Uterus (tissue), 4 donors: Measurements from ENCODE around the gene BNC2. TPM values are rescaled to one million over a fixed set of nuclear protein-coding genes. Genes with fewer than 3 reads are reported as not detected.

Experiments
- DNase-seq, 2 donors: peaks; one replicate each; pipeline ENCODE4 v3.0.0-alpha.2; 2019 to 2020
- H3K27ac ChIP-seq, 2 donors: fragments of 200-600 bp; sonication (generic); 1 replicate in 1 of 2; 2 replicates in 1 of 2; pipeline ENCODE4 v1.5.1; 2016 to 2018
- H3K27me3 ChIP-seq, 2 donors: fragments of 200-600 bp; sonication (generic); one replicate each; pipeline ENCODE4 v1.5.1; 2018 to 2019; ENCODE audit warnings: control low read depth in 1 of 2
- H3K36me3 ChIP-seq, 2 donors: fragments of 200-600 bp; sonication (generic); one replicate each; pipeline ENCODE4 v1.5.1; 2019; ENCODE audit warnings: control low read depth in 1 of 2
- H3K4me1 ChIP-seq, 2 donors: fragments of 200-600 bp; sonication (generic); one replicate each; pipeline ENCODE4 v1.5.1; 2018 to 2019; ENCODE audit warnings: control low read depth in 1 of 2
- H3K4me3 ChIP-seq, 2 donors: fragments of 200-600 bp; sonication (generic); 1 replicate in 1 of 2; 2 replicates in 1 of 2; pipeline ENCODE4 v1.5.1; 2018 to 2019; ENCODE audit warnings: mild to moderate bottlenecking in 1 of 2
- H3K9me3 ChIP-seq, 2 donors: fragments of 200-600 bp; sonication (generic); one replicate each; pipeline ENCODE4 v1.5.1; 2019; ENCODE audit warnings: control low read depth in 1 of 2
- CTCF ChIP-seq, 4 experiments: fragments of 200-600 bp in 2 of 4; fragments of 450-650 bp in 2 of 4; sonication (generic) in 2 of 4; IDR thresholded peaks; one replicate each; pipeline ENCODE4 v1.5.1; 2016 to 2019; ENCODE audit warnings: antibody characterized with exemption in 4 of 4, mild to moderate bottlenecking in 2 of 4, moderate library complexity in 1 of 4
- POLR2A ChIP-seq, 2 donors: fragments of 450-650 bp; IDR thresholded peaks; one replicate each; pipeline ENCODE4 v1.6.1; 2016; ENCODE audit warnings: antibody characterized with exemption in 2 of 2, mild to moderate bottlenecking in 1 of 2, moderate library complexity in 1 of 2
- intact Hi-C: fragments of 100-400 bp; cut with DNase I; formaldehyde crosslinking; loops from one replicate; pipeline ENCODE4 v1.15.1; 2023; ENCODE audit warnings: low total_unique reads
- total RNA-seq, 4 donors: library from RNA; depleted of rRNA in 3 of 4; stranded (reverse); fragments of >200 nt in 3 of 4; gene quantifications; one replicate each; pipeline versions ENCODE4 v1.1.0 to v1.2.4, GENCODE V29; 2014 to 2023
- donor health status: DM: yes; HTN: yes; CAD: no.

Gene BNC2
- total RNA-seq, 4 donors from 2014 or later = 85.9 to 293 (median 93.4) TPM

GRCh38 chr9:16775330-16775729 is 95.1 kb downstream of the BNC2 start:
- DNase-seq = no peak
- TF ChIP-seq CTCF (IDR thresholded peaks at IDR 0.05) (no peak), POLR2A (IDR thresholded peaks at IDR 0.05) (no peak)
- no peak overlapping the region for H3K27ac ChIP-seq
- intact Hi-C loops = no loop called here
- no peaks in the 10 kb centered on the region for H3K27me3 ChIP-seq
- no peaks in the 10 kb centered on the region for H3K9me3 ChIP-seq
- no peak overlapping the region for H3K4me3 ChIP-seq
- H3K4me1 ChIP-seq = peaks cover 0 to 7% of the 10 kb centered on the region in 2 donors
- no peaks in the 10 kb centered on the region for H3K36me3 ChIP-seq

DNA sequence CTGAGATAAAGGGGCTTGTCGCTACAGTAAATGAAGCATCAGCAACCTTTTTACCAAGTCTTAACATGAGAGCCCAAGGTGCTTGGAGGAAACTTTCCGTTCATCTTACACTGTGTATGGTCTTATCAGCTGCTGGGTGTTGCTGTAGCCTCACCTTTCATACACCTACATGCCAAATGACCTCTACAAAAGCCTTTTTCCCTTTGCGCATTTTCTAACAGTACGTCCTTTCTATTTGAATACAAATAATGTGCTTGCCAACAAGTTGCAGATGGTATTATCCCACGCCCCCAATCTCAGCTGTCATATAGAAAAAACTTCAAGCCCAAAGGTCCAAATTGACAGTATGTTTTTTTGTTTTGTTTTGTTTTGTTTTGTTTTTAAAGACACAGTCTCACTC is 96.9 kb downstream of the BNC2 start:
- H3K36me3 ChIP-seq = no peaks in the 10 kb centered on the region
- H3K27ac ChIP-seq = no peak overlapping the region
- H3K9me3 ChIP-seq = no peaks in the 10 kb centered on the region
- peaks cover 0 to 6% of the 10 kb centered on the region in 2 donors for H3K4me1 ChIP-seq
- no peak for DNase-seq
- intact Hi-C loops = no loop called here
- no peaks in the 10 kb centered on the region for H3K27me3 ChIP-seq
- no peak overlapping the region for H3K4me3 ChIP-seq
- TF ChIP-seq POLR2A (IDR thresholded peaks at IDR 0.05) (no peak), CTCF (IDR thresholded peaks at IDR 0.05) (no peak)

- Histone ChIP-seq H3K27ac (no peak overlapping the region), H3K9me3 (no peaks in the 10 kb centered on the region), H3K4me3 (no peak overlapping the region), H3K4me1 (peaks cover 0 to under 1% of the 10 kb centered on the region in 2 donors), H3K27me3 (no peaks in the 10 kb centered on the region), H3K36me3 (no peaks in the 10 kb centered on the region)
- DNase-seq = no peak
- TF ChIP-seq POLR2A (IDR thresholded peaks at IDR 0.05) = no peak
- TF ChIP-seq CTCF (IDR thresholded peaks at IDR 0.05) = no peak
- intact Hi-C loops = no loop called here
Observed at GRCh38 chr9:16773116-16773515, 97.4 kb downstream of the BNC2 start.

- intact Hi-C loops = no loop called here
- Histone ChIP-seq H3K4me3 (no peak overlapping the region), H3K36me3 (no peaks in the 10 kb centered on the region), H3K4me1 (no peaks in the 10 kb centered on the region), H3K9me3 (no peaks in the 10 kb centered on the region), H3K27me3 (no peaks in the 10 kb centered on the region), H3K27ac (no peak overlapping the region)
- TF ChIP-seq CTCF (IDR thresholded peaks at IDR 0.05) (no peak), POLR2A (IDR thresholded peaks at IDR 0.05) (no peak)
- no peak for DNase-seq
Observed at GRCh38 chr9:16771356-16771755, 99.1 kb downstream of the BNC2 start.

DNA sequence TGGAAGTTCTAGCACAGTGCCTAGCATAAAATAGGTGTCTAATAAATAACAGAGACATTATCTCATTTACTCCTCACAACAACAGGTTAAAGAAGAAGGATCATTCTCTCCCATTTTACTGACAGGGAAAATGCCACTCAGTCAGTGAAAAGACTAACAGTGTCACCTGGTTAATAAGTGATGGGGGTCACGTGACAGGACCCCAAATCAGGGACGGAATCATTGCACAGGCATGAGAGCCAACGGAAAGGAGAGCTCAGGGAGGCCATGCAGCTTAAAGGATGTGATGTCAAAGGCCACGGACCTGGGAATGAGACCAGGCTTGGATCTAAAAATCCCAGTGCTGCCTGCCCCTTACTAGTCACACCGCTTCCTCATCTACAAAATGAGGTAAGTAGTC is 101.2 kb downstream of the BNC2 start:
- no peaks in the 10 kb centered on the region for H3K4me1 ChIP-seq
- no peak overlapping the region for H3K4me3 ChIP-seq
- H3K36me3 ChIP-seq = no peaks in the 10 kb centered on the region
- DNase-seq = no peak
- TF ChIP-seq CTCF (IDR thresholded peaks at IDR 0.05) (no peak), POLR2A (IDR thresholded peaks at IDR 0.05) (no peak)
- no peak overlapping the region for H3K27ac ChIP-seq
- no peaks in the 10 kb centered on the region for H3K9me3 ChIP-seq
- intact Hi-C loops = no loop called here
- no peaks in the 10 kb centered on the region for H3K27me3 ChIP-seq
